CD4-positive, alpha-beta memory T cell (primary cell): ENCODE results near the gene FDXR. TPM values are rescaled to one million over a fixed set of nuclear protein-coding genes. Genes with fewer than 3 reads are reported as not detected.

Source experiments
- CTCF ChIA-PET: fragments of 350-600 bp; sonication (Branson Sonifier 250); formaldehyde crosslinking; loops from one replicate; lab custom pipeline; 2021; ENCODE audit warnings: inconsistent platforms; ENCODE audit not compliant: partially characterized antibody; lab: Charles Lee
- POLR2A ChIA-PET: fragments of 350-600 bp; sonication (Branson Sonifier 250); formaldehyde crosslinking; loops from one replicate; lab custom pipeline; 2021; ENCODE audit not compliant: partially characterized antibody; lab: Charles Lee
- DNase-seq, 5 donors: peaks; one replicate each; pipeline versions ENCODE4 v3.0.0 to v3.0.0-alpha.2; 2020 to 2022; ENCODE audit warnings: mixed read lengths in 1 of 5
- H3K27ac ChIP-seq: one replicate; pipeline ENCODE4 v1.7.0; 2013; ENCODE audit warnings: low read depth, low read length
- H3K27me3 ChIP-seq: 2 replicates; pipeline ENCODE4 v1.7.0; 2013; ENCODE audit warnings: mild to moderate bottlenecking, low read length, moderate library complexity; ENCODE audit not compliant: insufficient read depth
- H3K36me3 ChIP-seq: 2 replicates; pipeline ENCODE4 v1.7.0; 2013; ENCODE audit warnings: mild to moderate bottlenecking, low read length, moderate library complexity; ENCODE audit not compliant: insufficient read depth
- H3K4me1 ChIP-seq: 2 replicates; pipeline ENCODE4 v1.7.0; 2013; ENCODE audit warnings: mild to moderate bottlenecking, low read length, moderate library complexity; ENCODE audit not compliant: insufficient read depth
- H3K4me3 ChIP-seq, 2 donors: one replicate each; pipeline ENCODE4 v1.7.0; 2013; ENCODE audit warnings: low read length in 2 of 2, mild to moderate bottlenecking in 1 of 2
- H3K9me3 ChIP-seq, 2 donors: one replicate each; pipeline ENCODE4 v1.7.0; 2013; ENCODE audit warnings: low read length in 2 of 2, control low read depth in 1 of 2; ENCODE audit not compliant: control insufficient read depth in 1 of 2
- H3K27ac Mint-ChIP-seq, 7 donors: one replicate each; pipeline ENCODE4 v1.8.0; 2020 to 2021; ENCODE audit warnings: mixed read lengths in 7 of 7, mild to moderate bottlenecking in 6 of 7, inconsistent platforms in 3 of 7, moderate library complexity in 3 of 7
- H3K27me3 Mint-ChIP-seq, 2 donors: one replicate each; pipeline ENCODE4 v1.8.0; 2020 to 2021; ENCODE audit warnings: mixed read lengths in 2 of 2
- H3K36me3 Mint-ChIP-seq, 2 donors: one replicate each; pipeline ENCODE4 v1.8.0; 2020 to 2021; ENCODE audit warnings: mixed read lengths in 2 of 2, inconsistent platforms in 1 of 2, mild to moderate bottlenecking in 1 of 2
- H3K4me1 Mint-ChIP-seq, 4 donors: one replicate each; pipeline ENCODE4 v1.8.0; 2020 to 2021; ENCODE audit warnings: mixed read lengths in 4 of 4, mild to moderate bottlenecking in 1 of 4
- H3K4me3 Mint-ChIP-seq, 8 donors: one replicate each; pipeline ENCODE4 v1.8.0; 2020 to 2021; ENCODE audit warnings: mixed read lengths in 8 of 8, mild to moderate bottlenecking in 7 of 8, moderate library complexity in 6 of 8, inconsistent platforms in 3 of 8
- H3K9me3 Mint-ChIP-seq, 8 donors: one replicate each; pipeline ENCODE4 v1.8.0; 2020 to 2021; ENCODE audit warnings: mixed read lengths in 8 of 8, mild to moderate bottlenecking in 5 of 8, inconsistent platforms in 3 of 8, moderate library complexity in 1 of 8
- intact Hi-C: fragments of 100-400 bp; cut with micrococcal nuclease; formaldehyde crosslinking; loops from one replicate; pipeline ENCODE4 v1.15.1; 2023
- polyA plus RNA-seq, 2 donors: library from polyadenylated mRNA; unstranded; fragments of 300-500 nt; fragmentation: Illumina TruSeq; gene quantifications; one replicate each; pipeline ENCODE4 v1.2.3, GENCODE V29; 2021
- total RNA-seq, 2 experiments: library from RNA; stranded (reverse); gene quantifications; one replicate each; pipeline ENCODE4 v1.2.3, GENCODE V29; 2021

Gene FDXR
- total and polyA plus RNA-seq, 4 experiments from 2014 or later = 2.7 to 21.8 (median 10.6) TPM

DNA sequence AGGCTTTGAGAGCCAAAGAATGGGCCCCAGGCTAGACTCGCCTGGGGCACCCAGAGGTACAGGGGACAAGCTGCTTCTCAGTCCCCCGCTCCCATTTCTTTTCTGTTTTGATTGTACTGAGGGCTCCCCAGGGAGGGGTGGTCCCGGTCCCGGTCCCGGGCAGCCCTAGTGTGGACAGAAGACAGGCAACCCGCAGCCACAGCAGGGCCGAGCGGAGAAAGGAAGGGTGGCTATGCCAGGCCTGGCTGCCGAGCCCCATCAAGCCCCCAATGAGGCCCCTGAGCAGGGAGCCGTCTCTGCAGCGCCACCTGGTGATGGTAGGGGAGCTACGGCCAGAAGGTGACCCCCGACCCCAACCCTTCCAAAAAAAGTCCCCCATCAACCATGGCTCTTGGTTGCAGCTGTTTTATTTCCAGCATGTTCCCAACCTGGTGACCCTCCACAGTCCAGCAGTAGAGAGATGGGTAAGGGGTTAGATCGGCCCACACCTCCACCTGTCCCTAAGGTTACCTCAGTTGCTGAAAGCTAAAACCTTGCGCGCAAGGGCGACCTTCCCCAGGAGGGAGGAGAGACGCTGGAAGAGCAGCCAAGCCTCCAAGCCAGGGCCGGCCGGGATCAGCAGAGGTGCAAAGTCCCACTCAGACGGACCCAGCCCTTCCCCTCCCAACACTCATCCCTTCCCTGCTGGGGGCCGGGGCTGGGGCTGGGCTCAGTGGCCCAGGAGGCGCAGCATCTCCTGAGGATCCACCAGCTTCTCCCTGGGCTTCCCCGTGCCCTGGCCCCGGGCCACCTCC is 10.5 kb downstream of the FDXR start:
- Mint-ChIP-seq H3K27ac (no peak overlapping the region), H3K36me3 (peaks cover 0 to 3% of the 10 kb centered on the region in 2 donors), H3K4me3 (peak overlapping the region in 7 of 8 donors; percentile 38 to 65 (median 52)), H3K9me3 (peaks cover 0 to 4% (median 0%) of the 10 kb centered on the region in 8 donors), H3K4me1 (peaks cover 12 to 30% (median 15%) of the 10 kb centered on the region in 4 donors), H3K27me3 (peaks cover 12 to 22% of the 10 kb centered on the region in 2 donors)
- ChIA-PET CTCF (interaction anchor here (0.8 to 7.4 kb wide), 15 partner anchors 9 to 204 kb away, joined by 3 to 127 read pairs (median 4); partner anchors contain the start of genes FDXR, NAT9 and RAB37), POLR2A (interaction anchor here (0.6 to 3.4 kb wide), 8 partner anchors 11 to 205 kb away, joined by 3 to 15 read pairs (median 4); partner anchors contain the start of gene FDXR)
- peak; percentile 54 to 73 (median 59) for DNase-seq
- no peaks in the 10 kb centered on the region for H3K36me3 ChIP-seq
- intact Hi-C loops = no loop called here
- H3K27me3 ChIP-seq = peaks cover 22% of the 10 kb centered on the region
- H3K4me1 ChIP-seq = peaks cover 29% of the 10 kb centered on the region
- H3K4me3 ChIP-seq = no peak overlapping the region
- H3K27ac ChIP-seq = no peak overlapping the region
- H3K9me3 ChIP-seq = no peaks in the 10 kb centered on the region

DNA sequence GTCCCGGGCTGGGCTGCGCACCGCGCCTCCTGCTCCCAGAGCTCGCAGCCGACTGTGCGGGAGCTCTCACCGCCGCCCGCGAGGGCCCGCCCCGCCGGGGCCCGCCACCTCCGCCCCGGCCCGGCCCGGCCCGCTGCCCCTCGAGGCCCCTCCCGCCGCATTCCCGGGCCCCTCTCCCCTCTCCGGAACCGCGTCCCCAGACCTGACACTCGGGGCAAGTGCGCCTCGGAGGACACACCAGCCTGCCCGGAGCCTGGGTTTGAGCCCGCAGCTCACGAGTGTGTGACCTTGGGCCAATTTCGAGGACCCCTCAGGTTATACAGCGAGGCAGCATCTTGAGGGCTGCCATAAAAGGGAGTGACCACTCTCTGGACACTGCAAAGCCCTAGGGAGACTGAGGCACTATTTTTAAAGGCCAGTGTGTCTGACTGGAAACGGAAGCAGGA is 11.1 kb downstream of the FDXR start:
- ChIA-PET POLR2A (interaction anchor here (0.6 to 3.4 kb wide), 7 partner anchors 10 to 204 kb away, joined by 3 to 15 read pairs (median 4); partner anchors contain the start of gene FDXR), CTCF (interaction anchor here (0.8 to 7.4 kb wide), 13 partner anchors 9 to 203 kb away, joined by 3 to 127 read pairs (median 6); partner anchors contain the start of genes FDXR, NAT9 and RAB37)
- peaks cover 29% of the 10 kb centered on the region for H3K4me1 ChIP-seq
- DNase-seq = no peak
- Mint-ChIP-seq H3K4me1 (peaks cover 12 to 30% (median 15%) of the 10 kb centered on the region in 4 donors), H3K4me3 (peak overlapping the region in 7 of 8 donors; percentile 34 to 65 (median 49)), H3K9me3 (peaks cover 0 to 4% (median 0%) of the 10 kb centered on the region in 8 donors), H3K36me3 (peaks cover 0 to 3% of the 10 kb centered on the region in 2 donors), H3K27me3 (peaks cover 14 to 28% of the 10 kb centered on the region in 2 donors), H3K27ac (no peak overlapping the region)
- intact Hi-C loops = no loop called here
- no peak overlapping the region for H3K4me3 ChIP-seq
- no peaks in the 10 kb centered on the region for H3K36me3 ChIP-seq
- no peak overlapping the region for H3K27ac ChIP-seq
- peaks cover 28% of the 10 kb centered on the region for H3K27me3 ChIP-seq
- no peaks in the 10 kb centered on the region for H3K9me3 ChIP-seq

DNA sequence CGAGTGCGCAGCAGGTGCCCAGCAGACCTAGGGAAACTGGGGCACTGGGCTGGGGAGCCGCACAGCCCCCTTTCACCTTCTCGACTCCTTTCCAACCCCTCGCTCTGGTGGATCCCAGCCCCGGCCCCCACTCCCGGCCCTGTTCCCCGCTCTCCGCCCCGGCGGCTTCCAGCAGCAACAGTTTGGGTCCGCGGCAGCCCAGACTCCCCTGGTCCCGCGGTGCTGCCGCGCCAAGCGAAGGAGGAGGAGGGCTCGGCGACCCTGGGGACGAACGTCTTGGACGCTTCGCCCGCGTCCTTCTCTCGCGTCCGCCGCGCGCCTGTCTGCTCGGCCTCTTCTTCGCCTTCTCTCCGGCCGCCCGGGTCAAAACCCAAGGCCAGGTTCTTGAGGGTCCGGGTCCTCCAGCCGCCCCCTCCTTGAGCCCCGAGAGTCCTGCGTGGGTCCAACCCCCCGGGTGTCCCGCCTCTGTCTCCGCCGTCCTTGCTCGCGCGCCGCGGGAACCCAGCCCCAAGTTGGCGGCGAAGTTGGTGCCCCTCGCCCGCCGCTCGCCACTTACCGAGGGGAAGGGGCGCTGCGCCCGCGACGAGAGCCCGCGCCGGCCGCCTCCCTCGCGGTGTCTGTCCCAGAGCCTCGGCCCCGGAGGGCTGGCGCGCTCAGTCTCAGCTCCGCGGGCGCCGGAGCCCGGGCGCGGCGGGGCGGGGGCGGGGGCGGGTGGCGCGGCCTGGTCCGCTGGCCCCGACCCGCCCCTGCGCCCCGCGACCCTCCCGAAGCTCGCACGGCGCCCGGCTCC is 11.7 kb downstream of the FDXR start:
- H3K9me3 ChIP-seq = no peaks in the 10 kb centered on the region
- H3K4me1 ChIP-seq = peaks cover 29% of the 10 kb centered on the region
- no peak overlapping the region for H3K27ac Mint-ChIP-seq
- peaks cover 12 to 30% (median 15%) of the 10 kb centered on the region in 4 donors for H3K4me1 Mint-ChIP-seq
- ChIA-PET POLR2A (interaction anchor here (0.9 to 3.4 kb wide), 4 partner anchors 12 to 204 kb away, joined by 3 to 15 read pairs (median 4); partner anchors contain the start of gene FDXR), CTCF (interaction anchor here (0.8 to 7.4 kb wide), 13 partner anchors 8 to 204 kb away, joined by 3 to 127 read pairs (median 6); partner anchors contain the start of genes FDXR and RAB37)
- H3K4me3 ChIP-seq = no peak overlapping the region
- intact Hi-C loops = no loop called here
- peaks cover 29% of the 10 kb centered on the region for H3K27me3 ChIP-seq
- H3K36me3 Mint-ChIP-seq = peaks cover 0 to 3% of the 10 kb centered on the region in 2 donors
- DNase-seq = no peak
- peaks cover 16 to 33% of the 10 kb centered on the region in 2 donors for H3K27me3 Mint-ChIP-seq
- peaks cover 0 to 4% (median 0%) of the 10 kb centered on the region in 8 donors for H3K9me3 Mint-ChIP-seq
- peak overlapping the region; percentile 17 to 78 (median 65) for H3K4me3 Mint-ChIP-seq
- H3K27ac ChIP-seq = no peak overlapping the region
- no peaks in the 10 kb centered on the region for H3K36me3 ChIP-seq

DNA sequence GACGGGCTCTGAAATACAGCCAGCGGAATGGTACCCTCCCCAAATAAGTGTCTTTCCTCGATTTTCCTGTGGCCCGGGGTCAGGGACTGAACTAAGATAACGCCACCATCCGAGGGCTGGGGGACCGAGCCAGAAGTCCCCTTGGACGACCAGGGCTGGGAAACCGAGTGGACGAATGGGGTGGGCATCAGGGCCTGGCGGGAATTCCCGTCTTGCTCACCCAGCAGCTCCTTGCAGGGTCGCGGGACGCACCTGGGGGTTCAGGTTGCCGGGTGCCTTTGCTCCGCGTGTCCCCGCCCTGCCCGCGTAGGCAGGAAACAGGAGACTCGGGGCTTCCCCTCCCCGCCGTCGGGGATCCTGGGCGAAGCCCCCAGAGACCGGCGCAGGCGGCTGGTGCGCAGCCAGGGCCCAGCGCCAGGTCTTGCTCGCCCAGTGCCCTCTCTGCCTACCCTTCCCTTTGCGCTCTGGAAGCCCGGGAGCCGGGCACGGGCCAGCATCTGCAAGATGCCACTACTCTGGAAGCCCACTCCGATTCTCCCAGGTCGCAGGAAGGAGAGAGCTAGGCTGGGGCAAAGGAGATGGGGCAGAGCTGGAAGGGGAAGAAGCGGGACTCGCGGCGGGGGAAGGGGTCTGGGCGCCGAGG is 12.4 kb downstream of the FDXR start:
- peaks cover 29% of the 10 kb centered on the region for H3K4me1 ChIP-seq
- Mint-ChIP-seq H3K27me3 (peaks cover 21 to 40% of the 10 kb centered on the region in 2 donors), H3K4me3 (peak overlapping the region in 7 of 8 donors; percentile 47 to 78 (median 74)), H3K4me1 (peaks cover 12 to 29% (median 15%) of the 10 kb centered on the region in 4 donors), H3K9me3 (peaks cover 0 to 4% (median 0%) of the 10 kb centered on the region in 8 donors), H3K36me3 (peaks cover 0 to 3% of the 10 kb centered on the region in 2 donors), H3K27ac (no peak overlapping the region)
- H3K27ac ChIP-seq = no peak overlapping the region
- H3K36me3 ChIP-seq = no peaks in the 10 kb centered on the region
- H3K9me3 ChIP-seq = no peaks in the 10 kb centered on the region
- POLR2A ChIA-PET = interaction anchor here (3.4 kb wide), 1 partner anchor 13 kb away, joined by 15 read pairs; the partner anchor contains the start of gene FDXR
- H3K27me3 ChIP-seq = peaks cover 30% of the 10 kb centered on the region
- CTCF ChIA-PET = interaction anchor here (1.0 to 7.4 kb wide), 9 partner anchors 9 to 203 kb away, joined by 3 to 77 read pairs (median 6); partner anchors contain the start of genes FDXR and RAB37
- no peak overlapping the region for H3K4me3 ChIP-seq
- peak in 3 of 5 donors; percentile 15 to 33 (median 26) for DNase-seq
- intact Hi-C loops = no loop called here

DNA sequence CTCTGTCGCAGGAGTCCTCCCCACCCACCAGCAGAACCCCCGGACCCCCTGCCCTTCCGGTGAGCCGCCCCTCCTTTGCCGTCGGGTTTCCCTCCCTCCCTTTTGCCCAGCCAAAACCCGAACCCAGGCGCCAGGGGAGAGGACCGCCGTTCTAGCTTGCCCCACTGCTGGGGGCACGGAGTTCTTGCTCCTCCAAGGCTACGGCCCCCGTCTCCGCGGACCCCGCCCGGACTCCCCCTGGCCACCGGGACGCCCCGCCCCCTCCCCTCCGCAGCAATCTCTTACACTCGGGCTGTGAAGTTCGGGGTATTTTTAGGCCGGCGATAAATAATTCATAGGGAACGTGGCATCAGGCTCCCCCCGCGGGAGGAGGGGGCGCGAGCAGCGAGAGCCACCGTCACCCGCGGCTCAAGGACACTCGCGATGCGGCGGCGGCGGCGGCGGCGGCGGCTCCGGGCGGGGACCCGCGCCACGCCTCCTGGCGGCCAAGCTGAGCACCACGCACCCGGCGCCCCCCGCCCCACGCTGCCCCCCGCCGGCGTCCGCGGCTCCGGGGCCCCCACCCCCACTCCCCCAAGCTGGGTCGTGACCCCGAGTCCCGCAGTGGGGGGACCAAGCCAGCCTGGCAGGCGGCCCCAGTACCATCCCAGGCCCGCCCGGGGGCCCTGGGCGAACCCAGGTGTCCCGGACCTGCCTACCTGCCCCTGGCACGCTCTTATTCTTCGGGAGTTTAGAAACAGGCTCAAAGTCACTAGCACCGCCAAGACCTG is 13.2 kb downstream of the FDXR start, which contains the start of gene GRIN2C:
Gene GRIN2C, minus strand, starts transcription at position 427 of the 770 bp plus-strand sequence. CDS start 4,793 bp downstream, outside the sequence.
- no peaks in the 10 kb centered on the region for H3K36me3 ChIP-seq
- CTCF ChIA-PET = interaction anchor here (1.0 to 7.4 kb wide), 8 partner anchors 10 to 202 kb away, joined by 3 to 77 read pairs (median 5); partner anchors contain the start of gene FDXR
- peaks cover 37% of the 10 kb centered on the region for H3K27me3 ChIP-seq
- POLR2A ChIA-PET = interaction anchor here (1.0 to 3.4 kb wide), 2 partner anchors 13 to 83 kb away, joined by 3 to 15 read pairs; partner anchors contain the start of gene FDXR
- H3K27ac ChIP-seq = no peak within 1 kb of the TSS
- peak in 4 of 5 donors; percentile 27 to 44 (median 42) for DNase-seq
- H3K4me1 Mint-ChIP-seq = peaks cover 6 to 22% (median 11%) of the 10 kb centered on the region in 4 donors
- peak within 1 kb of the TSS; percentile 55 to 78 (median 74) for H3K4me3 Mint-ChIP-seq
- no peaks in the 10 kb centered on the region for H3K9me3 ChIP-seq
- H3K36me3 Mint-ChIP-seq = no peaks in the 10 kb centered on the region
- H3K27me3 Mint-ChIP-seq = peaks cover 25 to 43% of the 10 kb centered on the region in 2 donors
- peaks cover 0 to 4% (median 0%) of the 10 kb centered on the region in 8 donors for H3K9me3 Mint-ChIP-seq
- H3K27ac Mint-ChIP-seq = peak within 1 kb of the TSS in 3 of 7 donors; percentile 13 to 45 (median 43)
- intact Hi-C loops = no loop called here
- H3K4me1 ChIP-seq = peaks cover 27% of the 10 kb centered on the region
- H3K4me3 ChIP-seq = no peak within 1 kb of the TSS
